ENCODE results near the gene MOK. TPM values are rescaled to one million over a fixed set of nuclear protein-coding genes. Genes with fewer than 3 reads are reported as not detected.

Gene MOK
- total and polyA plus RNA-seq, 2 experiments from 2014 or later, result 28.1 to 31.7 TPM

GRCh38 chr14:102255401-102256190, 49.4 kb downstream of the MOK start:
- Histone ChIP-seq H3K27ac (no peak overlapping the region), H3K4me3 (no peak overlapping the region), H3K36me3 (no peaks in the 10 kb centered on the region), H3K27me3 (no peaks in the 10 kb centered on the region), H3K4me1 (ENCODE audit: low read depth) (peaks cover 6% of the 10 kb centered on the region), H3K9me3 (ENCODE audit: low read depth) (no peaks in the 10 kb centered on the region)
- DNase-seq (ENCODE audit: low read depth in 1 of 2, low spot score in 1 of 2), result peak in 1 of 2 donors; percentile 82
- TF ChIP-seq, protein P1, sequence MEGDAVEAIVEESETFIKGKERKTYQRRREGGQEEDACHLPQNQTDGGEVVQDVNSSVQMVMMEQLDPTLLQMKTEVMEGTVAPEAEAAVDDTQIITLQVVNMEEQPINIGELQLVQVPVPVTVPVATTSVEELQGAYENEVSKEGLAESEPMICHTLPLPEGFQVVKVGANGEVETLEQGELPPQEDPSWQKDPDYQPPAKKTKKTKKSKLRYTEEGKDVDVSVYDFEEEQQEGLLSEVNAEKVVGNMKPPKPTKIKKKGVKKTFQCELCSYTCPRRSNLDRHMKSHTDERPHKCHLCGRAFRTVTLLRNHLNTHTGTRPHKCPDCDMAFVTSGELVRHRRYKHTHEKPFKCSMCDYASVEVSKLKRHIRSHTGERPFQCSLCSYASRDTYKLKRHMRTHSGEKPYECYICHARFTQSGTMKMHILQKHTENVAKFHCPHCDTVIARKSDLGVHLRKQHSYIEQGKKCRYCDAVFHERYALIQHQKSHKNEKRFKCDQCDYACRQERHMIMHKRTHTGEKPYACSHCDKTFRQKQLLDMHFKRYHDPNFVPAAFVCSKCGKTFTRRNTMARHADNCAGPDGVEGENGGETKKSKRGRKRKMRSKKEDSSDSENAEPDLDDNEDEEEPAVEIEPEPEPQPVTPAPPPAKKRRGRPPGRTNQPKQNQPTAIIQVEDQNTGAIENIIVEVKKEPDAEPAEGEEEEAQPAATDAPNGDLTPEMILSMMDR (IDR thresholded peaks at IDR 0.05; ENCODE audit: low read depth, low read length), result no peak

GRCh38 chr14:102252834-102253801, 51.8 kb downstream of the MOK start:
- H3K36me3 ChIP-seq, result no peaks in the 10 kb centered on the region
- H3K4me3 ChIP-seq, result no peak overlapping the region
- TF ChIP-seq, protein P1 (IDR thresholded peaks at IDR 0.05; ENCODE audit: low read depth, low read length), result no peak
- H3K9me3 ChIP-seq (ENCODE audit: low read depth), result no peaks in the 10 kb centered on the region
- peak in 1 of 2 donors; percentile 57 for DNase-seq (ENCODE audit: low read depth in 1 of 2, low spot score in 1 of 2)
- peaks cover 16% of the 10 kb centered on the region for H3K4me1 ChIP-seq (ENCODE audit: low read depth)
- H3K27ac ChIP-seq, result peak overlapping the region; percentile 59
- H3K27me3 ChIP-seq, result no peaks in the 10 kb centered on the region

- no peak for DNase-seq (ENCODE audit: low read depth in 1 of 2, low spot score in 1 of 2)
- Histone ChIP-seq H3K4me3 (no peak overlapping the region), H3K27ac (no peak overlapping the region), H3K4me1 (ENCODE audit: low read depth) (peaks cover 32% of the 10 kb centered on the region), H3K9me3 (ENCODE audit: low read depth) (no peaks in the 10 kb centered on the region), H3K27me3 (no peaks in the 10 kb centered on the region), H3K36me3 (no peaks in the 10 kb centered on the region)
- TF ChIP-seq, protein P1 (IDR thresholded peaks at IDR 0.05; ENCODE audit: low read depth, low read length), result no peak
Measured at GRCh38 chr14:102251161-102251560, 53.8 kb downstream of the MOK start.

GRCh38 chr14:102250636-102251035, 54.3 kb downstream of the MOK start:
- peaks cover 37% of the 10 kb centered on the region for H3K4me1 ChIP-seq (ENCODE audit: low read depth)
- DNase-seq (ENCODE audit: low read depth in 1 of 2, low spot score in 1 of 2), result no peak
- no peaks in the 10 kb centered on the region for H3K9me3 ChIP-seq (ENCODE audit: low read depth)
- no peaks in the 10 kb centered on the region for H3K27me3 ChIP-seq
- no peak overlapping the region for H3K4me3 ChIP-seq
- TF ChIP-seq, protein P1 (IDR thresholded peaks at IDR 0.05; ENCODE audit: low read depth, low read length), result no peak
- no peak overlapping the region for H3K27ac ChIP-seq
- H3K36me3 ChIP-seq, result no peaks in the 10 kb centered on the region

DNA sequence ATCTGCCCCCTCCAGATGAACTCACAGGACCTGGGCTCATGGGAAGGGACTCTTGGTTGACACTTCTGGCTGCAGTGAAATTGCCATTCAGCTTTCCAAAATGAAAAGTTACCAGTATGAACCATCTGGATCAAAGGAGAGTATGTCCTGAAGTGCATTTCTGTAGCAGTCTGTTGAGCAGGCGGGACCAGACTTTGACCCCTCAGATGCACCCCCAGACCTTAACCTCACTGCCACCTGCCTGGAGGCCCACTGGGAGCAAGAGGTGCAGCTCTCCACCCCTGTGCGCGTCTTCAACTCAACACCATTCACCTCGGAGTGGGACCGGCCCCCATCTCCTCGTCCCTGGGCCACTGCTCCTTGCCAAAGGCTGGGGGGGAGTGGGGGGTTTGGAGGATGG, 55.0 kb downstream of the MOK start:
- no peak overlapping the region for H3K27ac ChIP-seq

More for the DNA sequence above, 55.0 kb downstream of the MOK start:
- Histone ChIP-seq H3K4me3 (no peak overlapping the region), H3K4me1 (ENCODE audit: low read depth) (peaks cover 38% of the 10 kb centered on the region), H3K36me3 (no peaks in the 10 kb centered on the region), H3K27me3 (no peaks in the 10 kb centered on the region), H3K9me3 (ENCODE audit: low read depth) (no peaks in the 10 kb centered on the region)
- TF ChIP-seq, protein P1 (IDR thresholded peaks at IDR 0.05; ENCODE audit: low read depth, low read length), result no peak
- no peak for DNase-seq (ENCODE audit: low read depth in 1 of 2, low spot score in 1 of 2)

Data from cardiac muscle cell (in vitro differentiated cells and primary cell).